Measurements from ENCODE around the gene MT1HL1.

The MT1HL1 gene

DNA sequence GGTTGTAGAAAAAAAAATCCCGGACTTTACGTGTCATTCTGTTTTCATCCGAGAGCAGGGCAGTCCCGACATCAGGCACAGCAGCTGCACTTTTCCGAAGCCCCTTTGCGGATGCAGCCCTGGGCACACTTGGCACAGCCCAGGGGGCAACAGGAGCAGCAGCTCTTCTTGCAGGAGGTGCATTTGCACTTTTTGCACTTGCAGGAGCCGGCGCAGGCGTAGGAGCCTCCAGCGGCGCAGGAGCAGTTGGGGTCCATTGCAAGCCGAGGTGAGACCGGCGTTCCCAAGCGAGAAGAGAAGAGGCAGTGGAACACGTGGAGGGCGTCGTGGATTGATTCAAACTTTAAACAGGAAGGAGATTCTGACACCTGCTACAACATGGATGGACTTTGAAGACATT lies at the start of gene MT1HL1:
Gene MT1HL1 (minus strand): TSS at position 326 of the 400 bp plus-strand sequence. CDS start 69 bp downstream, at position 257.
- DNase-seq (ENCODE audit: low read depth), result no peak

DNA sequence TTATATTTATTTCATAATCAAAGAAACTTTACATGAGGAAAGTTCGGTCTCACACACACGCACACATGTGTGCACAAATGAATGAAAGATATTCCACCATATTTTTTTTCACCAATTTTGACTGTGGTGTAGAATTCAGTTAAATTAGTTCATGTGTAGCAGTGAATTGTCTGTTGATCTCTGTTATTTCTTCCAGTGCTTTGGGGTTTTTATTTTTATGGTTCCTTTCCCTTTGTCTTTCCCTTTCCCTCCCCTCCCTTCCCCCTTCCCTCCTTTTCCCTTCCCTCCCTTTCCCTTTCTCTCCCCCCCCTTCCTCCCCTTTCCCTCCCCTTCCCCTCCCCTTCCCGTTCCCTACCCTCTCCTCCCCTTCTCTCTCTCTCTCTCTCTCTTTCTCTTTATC lies 46.7 kb upstream of the MT1HL1 start:
- no peak for DNase-seq (ENCODE audit: low read depth)

DNA sequence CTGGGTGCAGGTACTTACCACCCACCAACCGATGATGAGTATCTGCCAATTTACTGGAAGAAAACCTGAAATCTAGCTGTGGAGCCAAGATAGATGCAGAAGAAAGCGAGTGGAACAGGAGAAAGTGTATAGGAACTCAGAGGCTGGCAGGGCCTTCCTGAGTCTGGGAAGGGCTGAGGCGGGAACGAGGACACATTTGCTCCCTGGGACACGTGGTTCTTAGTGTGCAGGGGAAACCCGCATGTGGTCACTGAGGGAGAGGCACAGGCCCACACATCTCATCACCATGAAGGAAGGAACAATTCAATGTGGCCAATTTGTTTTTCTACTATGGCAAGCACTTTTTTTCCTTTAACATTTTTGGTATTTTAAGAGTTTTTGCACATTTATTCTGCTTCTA lies 45.9 kb upstream of the MT1HL1 start:
- no peak for DNase-seq (ENCODE audit: low read depth)

DNA sequence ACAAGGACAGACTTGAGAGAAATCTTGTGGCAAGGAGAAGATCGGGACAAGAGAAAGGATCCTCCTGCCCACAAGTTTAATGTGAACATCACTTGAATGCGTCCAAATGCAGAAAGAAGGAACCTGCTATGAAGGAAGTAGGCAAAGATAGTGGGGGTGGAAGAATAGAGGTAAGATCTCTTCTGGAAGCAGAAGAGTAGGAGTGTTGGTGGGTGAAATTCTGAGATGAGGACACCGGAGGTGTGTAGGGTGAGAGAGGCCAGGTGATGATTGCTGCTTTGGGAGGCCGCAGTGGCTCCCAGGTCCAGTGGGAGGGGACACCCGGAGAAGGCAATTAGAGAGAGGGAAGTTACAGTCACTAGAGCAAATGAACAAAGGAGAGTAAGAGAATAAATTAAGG lies 44.6 kb upstream of the MT1HL1 start:
- DNase-seq (ENCODE audit: low read depth), result no peak

DNA sequence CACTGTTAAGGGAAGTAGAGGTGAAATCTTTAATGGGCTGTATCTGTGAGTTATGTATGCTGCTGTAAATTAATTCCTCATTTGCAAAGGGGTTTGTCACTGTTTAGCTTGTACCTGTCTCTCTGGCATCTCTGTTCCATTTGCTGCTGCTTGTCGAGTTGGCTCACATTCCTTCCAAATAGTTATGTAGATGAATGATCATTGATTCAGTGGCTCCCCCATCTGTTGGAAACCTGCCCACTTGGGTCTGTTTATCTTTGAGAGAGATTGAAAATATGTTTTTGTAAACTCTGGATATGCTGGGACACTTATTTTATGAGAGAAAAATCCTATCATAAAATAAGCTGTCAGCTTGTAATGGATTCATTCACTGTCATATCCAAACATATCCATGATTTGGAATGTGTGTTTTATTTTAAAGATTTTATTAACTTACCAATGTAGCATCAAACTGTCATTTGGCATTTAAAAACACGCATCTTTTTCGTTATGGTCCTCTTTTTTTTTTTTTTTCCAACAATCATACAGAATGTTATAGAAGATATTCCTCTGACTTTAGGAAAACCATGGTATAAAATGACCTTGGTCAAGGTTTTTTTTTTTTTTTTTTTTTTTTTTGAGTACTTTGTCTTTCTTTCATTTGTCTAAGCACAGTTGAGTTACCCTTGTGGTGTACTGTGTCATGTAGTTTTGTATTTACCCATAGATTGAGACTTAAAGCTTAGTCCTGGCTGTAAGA lies 41.2 kb upstream of the MT1HL1 start:
- no peak for DNase-seq (ENCODE audit: low read depth)

DNA sequence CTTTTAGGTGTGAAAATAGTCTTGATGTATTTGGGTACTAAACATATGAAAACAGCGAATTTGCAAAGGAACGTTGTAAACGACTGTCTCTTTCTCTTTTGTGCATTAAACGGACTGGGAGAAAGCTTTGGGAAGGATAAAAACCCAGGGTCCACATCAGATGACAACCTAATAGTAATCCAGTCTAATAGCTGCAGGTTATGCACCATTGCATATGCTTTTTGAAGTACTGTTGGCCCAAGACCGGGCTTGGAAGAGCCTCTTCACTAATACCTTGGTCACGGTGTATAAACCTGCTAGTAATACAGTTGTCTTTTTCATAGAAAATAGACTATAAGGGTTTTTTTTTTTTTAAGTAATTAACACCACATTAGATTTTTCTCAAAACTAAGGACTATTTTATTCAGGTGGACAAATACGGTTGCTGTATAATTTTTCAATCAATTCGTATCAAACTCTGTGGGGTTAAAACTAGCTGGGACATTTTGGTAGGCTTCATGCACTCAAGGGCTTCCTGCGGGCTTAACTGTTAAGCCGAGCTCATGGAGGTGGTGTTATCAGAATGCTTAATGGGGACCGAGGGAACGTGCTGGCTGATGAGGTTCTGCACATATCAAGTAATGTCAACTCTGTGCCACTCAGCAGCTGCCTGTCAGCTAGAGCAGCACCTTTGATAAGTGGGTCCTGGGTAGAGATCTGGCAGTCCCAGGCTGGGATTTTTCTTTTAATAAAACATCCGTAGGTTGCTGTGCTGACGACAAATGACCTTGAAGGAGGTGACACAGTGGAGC lies 39.8 kb upstream of the MT1HL1 start:
- no peak for DNase-seq (ENCODE audit: low read depth)

DNA sequence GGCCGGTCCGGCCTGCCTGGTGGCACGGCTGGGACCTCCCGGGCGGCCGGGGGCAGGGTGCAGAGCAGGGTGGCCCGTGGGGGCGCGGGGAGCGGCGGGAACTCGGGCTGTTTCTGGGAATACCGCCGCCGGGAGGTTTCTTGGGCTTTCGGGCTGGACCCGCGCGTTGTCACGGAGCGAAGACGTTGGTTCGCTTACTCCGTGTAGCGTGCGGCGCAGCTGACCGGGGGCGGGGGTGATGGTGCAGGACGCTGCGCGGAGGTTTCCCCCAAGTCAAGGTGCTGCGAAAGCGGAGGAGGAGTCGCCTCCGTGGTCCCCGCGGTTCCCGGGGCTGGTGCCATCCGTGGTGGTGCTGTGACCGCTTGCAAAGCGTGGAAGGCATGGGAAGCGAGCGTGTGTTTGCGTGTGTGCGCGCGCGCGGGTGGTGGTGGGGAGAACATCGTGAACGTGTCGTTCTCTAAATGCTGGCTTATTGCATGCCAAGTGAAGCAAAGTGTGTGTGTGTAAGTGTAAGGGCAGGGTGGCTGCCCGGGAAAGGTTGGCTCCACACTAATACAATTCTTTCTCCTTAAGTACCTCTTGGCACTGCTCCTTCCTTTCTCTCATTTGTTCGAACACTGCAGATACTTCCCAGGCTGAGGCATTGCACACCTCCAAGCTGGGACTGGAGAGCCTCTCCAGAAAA lies 38.8 kb upstream of the MT1HL1 start:
- DNase-seq (ENCODE audit: low read depth), result no peak

DNA sequence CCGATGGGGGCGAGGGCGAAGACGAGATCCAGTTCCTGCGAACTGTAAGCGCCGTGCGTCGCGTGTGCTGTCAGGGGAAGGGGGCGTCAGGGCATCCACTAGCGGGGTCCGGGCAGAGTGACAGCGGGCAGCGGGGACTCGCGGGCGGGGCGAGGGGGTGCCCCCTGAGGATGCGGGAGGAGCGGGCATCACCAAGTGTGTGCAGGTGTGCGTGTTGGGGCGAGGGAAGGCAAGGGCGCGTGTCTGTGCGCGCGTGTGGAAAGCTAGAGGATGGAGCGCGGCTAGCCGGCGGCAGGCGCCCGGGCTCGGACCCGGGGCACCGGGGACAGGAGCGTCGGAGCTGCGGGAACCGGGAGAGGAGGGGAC lies 38.3 kb upstream of the MT1HL1 start:
- DNase-seq (ENCODE audit: low read depth), result no peak

DNA sequence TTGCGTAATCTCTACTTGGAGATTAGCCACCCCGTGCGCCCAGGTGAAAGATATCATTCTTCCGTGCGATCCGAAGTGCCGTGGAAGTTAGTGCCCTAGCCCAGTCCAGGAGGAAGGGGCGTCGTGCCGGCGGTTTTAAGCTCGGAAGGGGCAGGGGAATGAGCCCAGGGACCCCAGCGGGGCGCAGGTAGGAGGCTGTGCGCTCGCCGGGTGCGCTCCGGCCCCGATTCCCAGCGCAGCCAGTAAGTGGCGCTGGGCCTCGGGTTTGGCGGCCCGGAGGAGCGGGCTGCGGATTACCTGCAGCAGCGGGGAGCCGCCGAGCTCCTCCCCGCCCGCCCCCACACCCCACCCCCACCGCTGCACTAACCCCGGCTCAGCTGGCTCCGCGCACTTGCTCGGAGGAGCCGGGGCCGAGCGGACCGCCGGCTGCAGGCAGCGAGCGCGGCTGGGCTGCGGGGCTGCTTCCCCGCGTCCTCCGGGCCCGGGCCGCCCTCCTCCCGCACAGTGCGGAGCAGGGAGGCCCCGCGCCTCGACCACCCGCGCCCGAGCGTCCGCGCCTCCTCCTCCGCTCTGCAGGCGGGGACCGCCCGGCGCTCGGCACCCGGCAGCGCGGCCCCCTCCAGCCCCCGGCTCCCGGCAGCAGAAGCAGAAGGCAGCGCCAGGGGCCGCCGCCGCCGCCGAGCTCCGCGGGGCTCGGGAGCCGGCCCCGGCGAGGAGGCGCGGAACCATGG lies 37.7 kb upstream of the MT1HL1 start, which contains the start of gene RYR2:
Gene RYR2 (plus strand): TSS at position 390 of the 731 bp plus-strand sequence. CDS start 338 bp downstream, at position 728.
- no peak for DNase-seq (ENCODE audit: low read depth)

DNA sequence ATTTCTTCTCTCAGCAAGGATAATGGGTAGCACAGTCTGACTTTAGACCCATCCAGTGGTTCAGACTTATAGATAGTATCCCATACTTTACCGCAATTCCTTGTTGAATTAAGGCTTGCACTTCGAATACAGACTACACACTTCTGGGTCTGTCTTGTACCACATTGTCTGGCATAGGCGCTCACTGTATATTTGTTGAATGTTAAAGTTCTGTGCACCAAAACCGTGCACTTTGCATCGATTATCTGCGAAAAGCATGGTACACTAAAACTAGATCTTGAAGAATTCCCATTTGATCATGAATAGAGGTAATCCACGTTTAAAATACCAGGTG lies 37.2 kb upstream of the MT1HL1 start:
- no peak for DNase-seq (ENCODE audit: low read depth)

DNA sequence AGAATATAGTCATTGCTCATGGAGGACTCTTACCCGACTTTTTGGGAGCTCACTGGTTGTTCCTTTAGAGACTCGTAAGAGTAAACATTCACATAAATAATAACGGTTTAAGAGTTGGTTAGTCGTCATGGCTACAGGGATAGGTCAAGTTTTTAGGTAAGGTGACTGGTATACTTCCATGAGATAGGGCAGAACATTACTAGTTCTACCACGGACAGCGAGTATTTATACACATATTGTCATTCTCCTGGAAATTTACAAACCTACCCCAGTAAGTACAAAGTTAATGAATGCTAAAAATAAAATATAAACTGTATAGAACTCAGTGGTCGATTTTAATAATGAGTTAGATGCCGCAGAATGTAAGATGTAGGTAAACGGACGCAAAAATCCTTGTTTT lies 36.6 kb upstream of the MT1HL1 start:
- DNase-seq (ENCODE audit: low read depth), result no peak

DNA sequence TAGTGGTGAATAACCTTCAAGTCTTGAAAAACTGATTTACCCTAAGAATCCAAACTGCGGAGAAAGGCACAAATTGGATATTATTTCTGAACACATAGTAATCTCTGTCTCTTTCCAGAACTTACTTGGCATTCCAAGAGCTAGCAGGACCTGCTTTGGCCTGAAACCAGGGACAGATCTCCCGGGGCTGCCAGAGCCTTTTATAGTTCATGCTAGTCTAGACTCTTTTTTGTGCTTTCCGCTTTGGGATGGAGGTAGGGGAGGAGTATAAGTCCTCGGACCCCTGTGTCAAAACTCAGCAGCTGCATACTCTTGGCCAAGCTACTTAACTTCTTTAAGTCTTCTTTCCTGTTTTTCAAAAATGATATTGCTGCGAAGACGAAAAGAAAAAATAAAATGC lies 34.0 kb upstream of the MT1HL1 start:
- no peak for DNase-seq (ENCODE audit: low read depth)

DNA sequence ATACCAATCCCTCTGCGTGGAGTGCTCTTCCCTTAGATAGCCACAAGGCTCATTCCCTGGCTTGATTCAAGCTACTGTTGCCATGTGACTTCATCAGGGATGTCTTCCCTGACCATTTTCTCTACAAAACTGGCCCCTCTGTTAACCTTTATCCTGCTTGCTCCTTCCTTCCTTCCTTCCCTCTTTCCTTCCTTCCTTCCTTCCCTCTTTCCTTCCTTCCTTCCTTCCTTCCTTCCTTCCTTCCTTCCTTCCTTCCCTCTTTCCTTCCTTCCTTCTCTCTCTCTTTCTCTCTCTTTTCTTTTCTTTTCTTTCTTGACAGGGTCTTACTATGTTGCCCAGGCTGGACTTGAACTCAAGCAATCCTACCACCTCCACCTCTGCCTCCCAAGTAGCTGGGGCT lies 31.5 kb upstream of the MT1HL1 start:
- DNase-seq (ENCODE audit: low read depth), result no peak

DNA sequence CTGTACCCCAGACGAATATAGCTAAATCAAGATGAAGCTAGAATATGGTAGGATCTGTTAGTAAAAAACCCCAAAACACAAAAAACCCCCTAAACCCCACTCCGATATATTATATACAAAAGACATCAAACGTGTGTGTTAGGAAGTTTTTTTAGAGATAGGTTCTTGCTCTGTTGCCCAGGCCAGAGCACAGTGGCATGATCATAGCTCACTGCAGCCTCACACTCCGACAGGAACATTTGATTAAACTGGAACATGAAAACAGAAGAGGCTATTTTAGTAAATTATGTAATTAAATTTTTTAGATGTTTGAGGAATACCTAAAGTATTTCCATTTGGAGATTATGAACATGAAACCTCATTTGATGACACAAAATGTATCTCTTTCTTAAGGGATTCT lies 29.6 kb upstream of the MT1HL1 start:
- no peak for DNase-seq (ENCODE audit: low read depth)

DNA sequence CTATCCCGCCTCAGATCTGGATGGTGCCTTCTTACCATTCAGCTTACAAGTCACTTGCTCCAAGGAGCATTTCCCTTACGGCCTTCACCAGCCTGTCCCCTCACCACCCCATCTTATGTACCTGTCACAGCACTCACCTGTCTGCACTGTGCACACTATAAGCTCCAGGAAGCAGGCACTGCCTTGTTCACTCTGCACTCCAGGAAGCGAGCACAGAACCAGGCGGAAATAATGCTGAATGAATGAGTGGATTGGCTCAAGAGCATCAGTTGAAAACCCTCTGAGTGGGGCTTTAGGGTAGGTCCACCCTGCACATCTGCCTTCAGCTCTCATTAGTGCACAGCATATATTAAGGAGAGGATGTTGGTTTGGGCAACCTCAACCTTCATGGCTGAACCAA lies 28.8 kb upstream of the MT1HL1 start:
- DNase-seq (ENCODE audit: low read depth), result no peak

DNA sequence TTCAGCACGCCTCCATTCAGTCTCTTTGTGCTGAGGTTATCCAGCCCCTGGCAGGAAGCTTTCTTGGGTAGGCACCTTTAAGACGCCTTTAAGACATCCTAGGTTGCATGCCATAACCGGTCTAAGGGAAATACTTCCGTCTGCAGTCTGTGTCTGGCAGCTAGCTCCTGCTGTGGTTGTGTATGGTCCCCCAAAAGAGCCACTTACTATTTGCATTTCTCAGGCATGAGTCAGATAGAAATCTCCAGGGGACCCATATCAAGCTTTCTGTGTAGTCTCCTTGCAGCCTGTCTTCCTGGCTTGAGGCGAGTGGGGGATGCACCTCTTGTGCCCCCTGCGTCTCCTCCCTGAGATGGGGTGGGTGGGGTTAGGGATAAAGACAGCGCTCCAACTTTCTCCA lies 27.8 kb upstream of the MT1HL1 start:
- no peak for DNase-seq (ENCODE audit: low read depth)

DNA sequence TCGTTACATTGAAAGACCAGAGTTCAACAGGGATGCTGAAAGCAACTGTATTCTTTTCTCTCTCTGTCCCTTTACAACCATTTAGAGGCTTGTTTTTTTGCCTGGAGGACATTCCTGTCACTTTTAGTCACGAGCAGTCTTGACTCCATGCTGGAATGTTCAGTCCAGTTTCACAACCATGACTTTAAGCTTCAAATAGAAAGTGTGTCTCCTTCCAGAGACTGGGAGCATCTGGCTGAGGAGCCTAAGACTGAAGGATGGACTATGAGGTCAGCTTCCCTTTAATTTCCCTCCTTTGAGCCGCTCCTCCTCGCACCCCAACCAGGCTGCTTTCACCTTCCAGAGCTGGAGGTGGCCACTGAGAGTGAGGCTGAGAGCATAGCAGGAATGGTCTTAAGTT lies 27.2 kb upstream of the MT1HL1 start:
- DNase-seq (ENCODE audit: low read depth), result no peak

DNA sequence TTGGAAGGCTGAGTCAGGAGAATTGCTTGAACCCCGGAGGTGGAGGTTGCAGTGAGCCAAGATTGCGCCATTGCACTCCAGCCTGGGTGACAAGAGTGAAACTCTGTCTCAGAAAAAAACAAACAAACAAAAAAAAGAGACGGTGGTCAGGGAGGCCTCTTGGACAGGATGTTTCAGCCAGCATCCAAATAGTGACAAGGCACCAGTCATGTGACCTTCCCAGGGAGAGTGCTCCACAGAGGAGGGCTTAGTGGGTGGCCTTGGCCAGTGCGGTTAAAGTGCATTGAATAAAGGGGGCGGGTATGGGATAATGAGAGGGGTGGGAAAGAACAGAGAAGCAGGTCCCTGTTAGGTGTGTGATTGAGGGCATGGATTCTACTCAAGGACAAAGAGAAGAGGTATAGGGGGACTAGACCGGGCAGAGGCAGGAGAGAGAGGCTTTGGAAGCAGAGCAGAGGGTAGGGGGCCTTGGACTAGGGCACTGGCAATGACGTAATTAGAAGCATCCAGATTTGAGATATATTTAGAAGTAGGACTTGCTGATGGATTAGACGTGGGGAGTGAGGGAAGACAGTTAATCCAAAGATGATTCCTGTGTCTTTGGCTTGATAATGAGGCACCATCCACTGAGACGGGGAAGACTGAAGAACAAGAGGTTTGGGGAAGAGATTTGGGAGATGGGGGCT lies 25.8 kb upstream of the MT1HL1 start:
- DNase-seq (ENCODE audit: low read depth), result no peak

DNA sequence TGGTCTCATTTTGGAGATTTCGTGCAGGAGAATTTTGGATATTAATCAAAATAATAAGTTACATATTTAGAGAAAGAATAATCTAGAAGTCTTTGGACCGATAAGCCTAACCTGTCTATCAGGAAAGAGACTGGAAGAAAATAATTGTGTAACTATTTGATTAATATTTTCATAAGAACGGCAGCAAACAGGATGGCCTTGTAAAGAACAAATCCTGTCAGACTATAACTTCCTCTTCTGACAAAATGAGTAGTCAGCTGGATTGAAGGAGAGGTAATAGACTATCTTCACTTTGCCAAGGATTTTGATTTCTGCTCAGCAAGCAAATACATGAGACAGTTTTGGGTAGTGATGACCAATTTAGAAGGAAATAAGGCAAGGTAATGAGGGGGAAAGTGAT lies 25.0 kb upstream of the MT1HL1 start:
- DNase-seq (ENCODE audit: low read depth), result no peak

DNA sequence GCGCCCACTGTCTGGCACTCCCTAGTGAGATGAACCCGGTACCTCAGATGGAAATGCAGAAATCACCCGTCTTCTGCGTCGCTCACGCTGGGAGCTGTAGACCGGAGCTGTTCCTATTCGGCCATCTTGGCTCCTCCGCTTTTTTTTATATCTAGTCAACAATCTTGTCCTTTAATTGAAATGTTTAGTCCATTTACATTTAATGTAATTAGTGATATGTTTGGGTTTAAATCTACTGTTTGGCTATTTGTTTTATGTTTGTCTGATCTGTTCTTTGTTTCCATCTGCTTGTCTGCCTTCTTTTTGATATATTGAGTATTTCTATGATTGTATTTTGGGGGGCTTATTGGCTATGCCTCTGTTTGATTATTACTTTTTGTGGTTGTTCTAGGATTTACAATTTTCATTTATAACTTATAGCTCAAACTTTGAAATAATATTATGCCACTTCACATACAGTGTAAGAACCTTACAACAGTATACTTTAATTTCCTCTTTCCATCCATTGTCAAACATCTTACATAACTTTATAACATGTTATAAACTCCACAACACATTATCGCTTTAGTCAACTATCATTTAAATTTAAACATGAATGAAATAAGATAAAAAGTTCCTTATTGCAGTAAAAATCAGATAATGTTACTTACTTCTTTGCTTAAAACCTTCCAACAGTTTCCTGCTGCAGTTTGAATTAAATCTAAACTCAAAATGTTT lies 21.3 kb upstream of the MT1HL1 start:
- no peak for DNase-seq (ENCODE audit: low read depth)

DNA sequence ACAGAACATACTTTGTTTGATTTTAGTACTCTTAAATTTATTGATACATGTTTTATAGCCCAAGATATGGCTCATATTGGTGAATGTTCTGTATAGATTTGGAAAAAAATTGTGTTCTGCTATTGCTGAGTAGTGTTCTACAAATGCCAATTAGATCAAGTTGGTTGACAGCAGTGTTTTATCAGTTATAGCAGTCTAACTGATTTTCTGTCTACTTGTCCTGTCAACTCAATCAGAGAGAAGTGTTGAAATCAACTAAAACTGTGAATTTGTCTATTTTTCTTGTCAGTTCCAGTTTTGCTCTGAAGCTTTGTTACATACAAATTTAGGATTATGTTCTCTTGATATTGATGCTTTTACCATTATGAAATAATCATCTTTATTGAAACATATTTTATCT lies 14.7 kb upstream of the MT1HL1 start:
- no peak for DNase-seq (ENCODE audit: low read depth)
